ENCODE results near the gene ESRRA. TPM values are rescaled to one million over a fixed set of nuclear protein-coding genes. Genes with fewer than 3 reads are reported as not detected.

The ESRRA gene
- total and polyA plus RNA-seq, 2 of the 13 experiments (the other 11 are each of a cell fraction or from before 2014, with no cell fraction given) = 18.1 to 36.3 TPM

GRCh38 chr11:64317961-64318765, 12.8 kb downstream of the ESRRA start, which contains the start of gene PRDX5 (continued):
- TF ChIP-seq PHF21A (CRISPR knock-in tag; IDR thresholded peaks at IDR 0.05) = peak; percentile 87
- no peak for TF ChIP-seq NFRKB (IDR thresholded peaks at IDR 0.05)
- TF ChIP-seq REPIN1 (CRISPR knock-in tag; IDR thresholded peaks at IDR 0.05; ENCODE audit: borderline replicate concordance, low read depth) = 0 out of 2 replicates have a peak, but pooled peaks have one; percentile 4
- peak; percentile 34; the same call in 1 of the 2 replicates for TF ChIP-seq ZNF614 (CRISPR knock-in tag; IDR thresholded peaks at IDR 0.05; ENCODE audit: borderline replicate concordance)
- peak; percentile 46; the same call in 1 of the 2 replicates for TF ChIP-seq PRDM15 (CRISPR knock-in tag; IDR thresholded peaks at IDR 0.05)
- peak; percentile 32 for TF ChIP-seq IKZF5 (CRISPR knock-in tag; IDR thresholded peaks at IDR 0.05)
- no peak for TF ChIP-seq KIAA2018 (CRISPR knock-in tag; IDR thresholded peaks at IDR 0.05; ENCODE audit: borderline replicate concordance)
